ENCODE results near the gene ATP6V0A4.

ATP6V0A4 gene

DNA sequence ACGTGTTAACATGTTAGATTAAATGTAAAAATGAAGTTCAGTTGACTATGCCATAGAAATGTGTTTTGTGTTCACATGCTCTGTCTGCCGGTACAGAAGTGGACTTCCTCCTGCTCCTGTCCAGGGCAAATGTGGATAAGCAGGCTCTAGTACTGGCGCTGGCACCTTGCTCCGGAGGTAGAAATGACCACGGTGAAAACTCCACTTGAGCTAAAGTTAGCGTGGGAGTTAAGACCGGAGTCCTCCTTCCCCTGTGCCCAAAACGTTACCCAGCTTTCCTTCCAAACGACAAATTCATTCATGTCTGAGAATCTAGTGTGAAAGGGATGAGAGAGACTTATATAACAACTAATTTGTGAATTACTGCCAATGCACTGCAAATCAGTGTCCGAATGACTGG is 35.0 kb upstream of the ATP6V0A4 start:
- Histone ChIP-seq H3K4me3 (replicated peaks; ENCODE audit: insufficient read depth, low read length) (no peak overlapping the region), H3K27ac (replicated peaks) (no peak overlapping the region), H3K27me3 (ENCODE audit: insufficient read depth, poor library complexity, severe bottlenecking) (no peaks in the 10 kb centered on the region)
- TF ChIP-seq, protein P1, sequence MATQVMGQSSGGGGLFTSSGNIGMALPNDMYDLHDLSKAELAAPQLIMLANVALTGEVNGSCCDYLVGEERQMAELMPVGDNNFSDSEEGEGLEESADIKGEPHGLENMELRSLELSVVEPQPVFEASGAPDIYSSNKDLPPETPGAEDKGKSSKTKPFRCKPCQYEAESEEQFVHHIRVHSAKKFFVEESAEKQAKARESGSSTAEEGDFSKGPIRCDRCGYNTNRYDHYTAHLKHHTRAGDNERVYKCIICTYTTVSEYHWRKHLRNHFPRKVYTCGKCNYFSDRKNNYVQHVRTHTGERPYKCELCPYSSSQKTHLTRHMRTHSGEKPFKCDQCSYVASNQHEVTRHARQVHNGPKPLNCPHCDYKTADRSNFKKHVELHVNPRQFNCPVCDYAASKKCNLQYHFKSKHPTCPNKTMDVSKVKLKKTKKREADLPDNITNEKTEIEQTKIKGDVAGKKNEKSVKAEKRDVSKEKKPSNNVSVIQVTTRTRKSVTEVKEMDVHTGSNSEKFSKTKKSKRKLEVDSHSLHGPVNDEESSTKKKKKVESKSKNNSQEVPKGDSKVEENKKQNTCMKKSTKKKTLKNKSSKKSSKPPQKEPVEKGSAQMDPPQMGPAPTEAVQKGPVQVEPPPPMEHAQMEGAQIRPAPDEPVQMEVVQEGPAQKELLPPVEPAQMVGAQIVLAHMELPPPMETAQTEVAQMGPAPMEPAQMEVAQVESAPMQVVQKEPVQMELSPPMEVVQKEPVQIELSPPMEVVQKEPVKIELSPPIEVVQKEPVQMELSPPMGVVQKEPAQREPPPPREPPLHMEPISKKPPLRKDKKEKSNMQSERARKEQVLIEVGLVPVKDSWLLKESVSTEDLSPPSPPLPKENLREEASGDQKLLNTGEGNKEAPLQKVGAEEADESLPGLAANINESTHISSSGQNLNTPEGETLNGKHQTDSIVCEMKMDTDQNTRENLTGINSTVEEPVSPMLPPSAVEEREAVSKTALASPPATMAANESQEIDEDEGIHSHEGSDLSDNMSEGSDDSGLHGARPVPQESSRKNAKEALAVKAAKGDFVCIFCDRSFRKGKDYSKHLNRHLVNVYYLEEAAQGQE (IDR thresholded peaks at IDR 0.05; ENCODE audit: insufficient replicate concordance, low read depth), result no peak
- TF ChIP-seq POLR2AphosphoS5 (IDR thresholded peaks at IDR 0.05; ENCODE audit: low read depth) (no peak), SPI1 (IDR thresholded peaks at IDR 0.05; ENCODE audit: borderline replicate concordance, low read depth) (no peak), GABPA (IDR thresholded peaks at IDR 0.05; ENCODE audit: low read depth) (no peak)
- TF ChIP-seq, protein P2, sequence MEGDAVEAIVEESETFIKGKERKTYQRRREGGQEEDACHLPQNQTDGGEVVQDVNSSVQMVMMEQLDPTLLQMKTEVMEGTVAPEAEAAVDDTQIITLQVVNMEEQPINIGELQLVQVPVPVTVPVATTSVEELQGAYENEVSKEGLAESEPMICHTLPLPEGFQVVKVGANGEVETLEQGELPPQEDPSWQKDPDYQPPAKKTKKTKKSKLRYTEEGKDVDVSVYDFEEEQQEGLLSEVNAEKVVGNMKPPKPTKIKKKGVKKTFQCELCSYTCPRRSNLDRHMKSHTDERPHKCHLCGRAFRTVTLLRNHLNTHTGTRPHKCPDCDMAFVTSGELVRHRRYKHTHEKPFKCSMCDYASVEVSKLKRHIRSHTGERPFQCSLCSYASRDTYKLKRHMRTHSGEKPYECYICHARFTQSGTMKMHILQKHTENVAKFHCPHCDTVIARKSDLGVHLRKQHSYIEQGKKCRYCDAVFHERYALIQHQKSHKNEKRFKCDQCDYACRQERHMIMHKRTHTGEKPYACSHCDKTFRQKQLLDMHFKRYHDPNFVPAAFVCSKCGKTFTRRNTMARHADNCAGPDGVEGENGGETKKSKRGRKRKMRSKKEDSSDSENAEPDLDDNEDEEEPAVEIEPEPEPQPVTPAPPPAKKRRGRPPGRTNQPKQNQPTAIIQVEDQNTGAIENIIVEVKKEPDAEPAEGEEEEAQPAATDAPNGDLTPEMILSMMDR (IDR thresholded peaks at IDR 0.05; ENCODE audit: insufficient read depth, low read length), result no peak
- DNase-seq (ENCODE audit: low read depth in 1 of 2, low spot score in 1 of 2), result no peak

DNA sequence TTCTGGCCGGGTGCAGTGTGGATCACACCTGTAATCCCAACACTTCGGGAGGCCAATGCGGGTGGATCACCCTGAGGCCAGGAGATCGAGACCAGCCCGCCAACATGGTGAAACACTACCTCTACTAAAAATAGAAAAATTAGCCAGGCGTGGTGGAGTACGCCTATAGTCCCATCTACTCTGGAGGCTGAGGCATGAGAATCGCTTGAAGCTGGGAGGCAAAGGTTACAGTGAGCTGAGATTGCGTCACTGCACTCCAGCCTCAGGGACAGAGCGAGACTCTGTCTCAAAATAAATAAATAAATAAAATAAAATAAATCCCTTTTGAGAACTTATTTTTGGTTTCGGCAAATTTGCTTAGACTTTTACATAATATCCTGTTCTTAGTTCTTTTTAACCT is 31.3 kb upstream of the ATP6V0A4 start:
- Histone ChIP-seq H3K27ac (replicated peaks) (no peak overlapping the region), H3K27me3 (ENCODE audit: insufficient read depth, poor library complexity, severe bottlenecking) (no peaks in the 10 kb centered on the region), H3K4me3 (replicated peaks; ENCODE audit: insufficient read depth, low read length) (no peak overlapping the region)
- DNase-seq (ENCODE audit: low read depth in 1 of 2, low spot score in 1 of 2), result no peak
- TF ChIP-seq, protein P1 (IDR thresholded peaks at IDR 0.05; ENCODE audit: insufficient replicate concordance, low read depth), result no peak
- TF ChIP-seq, protein P2 (IDR thresholded peaks at IDR 0.05; ENCODE audit: insufficient read depth, low read length), result no peak
- no peak for TF ChIP-seq POLR2AphosphoS5 (IDR thresholded peaks at IDR 0.05; ENCODE audit: low read depth)
- no peak for TF ChIP-seq SPI1 (IDR thresholded peaks at IDR 0.05; ENCODE audit: borderline replicate concordance, low read depth)
- no peak for TF ChIP-seq GABPA (IDR thresholded peaks at IDR 0.05; ENCODE audit: low read depth)

DNA sequence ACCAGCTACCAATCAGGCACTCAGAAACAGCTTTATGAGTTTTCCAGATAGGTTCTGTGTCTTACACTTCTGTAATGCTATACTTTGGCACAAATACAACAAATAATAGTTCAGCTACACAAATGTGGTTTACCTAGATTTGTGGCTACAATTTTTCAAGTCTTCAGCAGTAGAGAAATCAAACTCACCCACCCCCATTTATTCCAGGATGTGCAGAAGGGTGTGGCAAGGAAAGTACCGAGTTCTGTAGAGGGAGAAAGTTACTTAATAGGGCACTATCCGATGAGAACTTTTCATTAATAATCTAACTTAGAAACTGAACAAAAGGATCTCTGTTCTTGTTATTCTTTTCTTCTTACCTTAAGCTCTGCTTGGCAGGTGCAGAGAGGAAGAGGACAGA is 30.3 kb upstream of the ATP6V0A4 start:
- Histone ChIP-seq H3K27ac (replicated peaks) (no peak overlapping the region), H3K27me3 (ENCODE audit: insufficient read depth, poor library complexity, severe bottlenecking) (no peaks in the 10 kb centered on the region), H3K4me3 (replicated peaks; ENCODE audit: insufficient read depth, low read length) (no peak overlapping the region)
- TF ChIP-seq GABPA (IDR thresholded peaks at IDR 0.05; ENCODE audit: low read depth), result no peak
- no peak for TF ChIP-seq POLR2AphosphoS5 (IDR thresholded peaks at IDR 0.05; ENCODE audit: low read depth)
- no peak for TF ChIP-seq SPI1 (IDR thresholded peaks at IDR 0.05; ENCODE audit: borderline replicate concordance, low read depth)
- TF ChIP-seq, protein P2 (IDR thresholded peaks at IDR 0.05; ENCODE audit: insufficient read depth, low read length), result no peak
- TF ChIP-seq, protein P1 (IDR thresholded peaks at IDR 0.05; ENCODE audit: insufficient replicate concordance, low read depth), result no peak
- no peak for DNase-seq (ENCODE audit: low read depth in 1 of 2, low spot score in 1 of 2)
